Measurements from ENCODE around the gene GOLGA8S.

DNA sequence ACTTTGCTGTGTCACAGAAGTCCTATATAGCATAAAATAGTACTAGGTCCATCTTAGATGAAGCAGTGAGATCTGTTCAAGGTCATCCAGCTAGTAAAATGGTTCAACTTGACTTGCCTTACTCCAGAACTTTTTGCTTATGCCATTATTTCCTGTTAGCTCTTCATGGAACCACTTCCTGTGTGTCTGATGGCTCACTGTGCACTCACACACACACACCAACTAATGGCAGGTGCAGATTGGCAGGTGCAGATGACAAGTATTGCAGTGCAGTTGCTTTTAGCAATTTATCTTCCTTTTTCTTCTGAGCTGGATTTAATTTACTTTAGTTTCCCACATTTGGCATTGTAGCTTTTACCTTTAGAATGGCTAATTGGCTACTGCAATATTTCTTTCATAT lies 29.8 kb downstream of the GOLGA8S start:
- no peak for TF ChIP-seq EZH2phosphoT487 (IDR thresholded peaks at IDR 0.05; ENCODE audit: borderline replicate concordance, low read length)
- no peak for TF ChIP-seq CTCF (conservative IDR thresholded peaks at IDR 0.05; ENCODE audit: low read depth, low read length)
